ENCODE measurements around the gene FBN3. TPM values are rescaled to one million over a fixed set of nuclear protein-coding genes. Genes with fewer than 3 reads are reported as not detected.

The FBN3 gene
- polyA plus RNA-seq, 1 experiment = not detected

DNA sequence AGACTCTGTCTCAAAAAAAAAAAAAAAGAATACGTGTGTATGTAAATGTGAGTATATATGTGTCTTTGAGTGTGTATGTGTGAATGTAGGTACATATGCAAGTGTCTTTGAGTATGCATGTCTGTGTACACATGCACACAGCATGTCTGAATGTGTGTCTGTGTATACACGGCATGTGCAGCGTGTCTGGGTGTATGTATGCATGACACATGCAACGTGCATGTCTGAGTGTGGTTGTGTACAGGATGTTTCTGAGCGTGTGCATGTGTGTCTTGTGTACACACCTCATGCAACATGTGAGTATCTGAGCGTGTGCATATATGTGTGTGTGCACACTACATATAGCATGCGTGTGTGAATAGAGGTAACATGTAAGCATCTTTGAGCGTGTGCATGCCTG is 20.8 kb downstream of the FBN3 start:
- DNase-seq (ENCODE audit: low read depth, low spot score) = no peak
- TF ChIP-seq, protein P1, sequence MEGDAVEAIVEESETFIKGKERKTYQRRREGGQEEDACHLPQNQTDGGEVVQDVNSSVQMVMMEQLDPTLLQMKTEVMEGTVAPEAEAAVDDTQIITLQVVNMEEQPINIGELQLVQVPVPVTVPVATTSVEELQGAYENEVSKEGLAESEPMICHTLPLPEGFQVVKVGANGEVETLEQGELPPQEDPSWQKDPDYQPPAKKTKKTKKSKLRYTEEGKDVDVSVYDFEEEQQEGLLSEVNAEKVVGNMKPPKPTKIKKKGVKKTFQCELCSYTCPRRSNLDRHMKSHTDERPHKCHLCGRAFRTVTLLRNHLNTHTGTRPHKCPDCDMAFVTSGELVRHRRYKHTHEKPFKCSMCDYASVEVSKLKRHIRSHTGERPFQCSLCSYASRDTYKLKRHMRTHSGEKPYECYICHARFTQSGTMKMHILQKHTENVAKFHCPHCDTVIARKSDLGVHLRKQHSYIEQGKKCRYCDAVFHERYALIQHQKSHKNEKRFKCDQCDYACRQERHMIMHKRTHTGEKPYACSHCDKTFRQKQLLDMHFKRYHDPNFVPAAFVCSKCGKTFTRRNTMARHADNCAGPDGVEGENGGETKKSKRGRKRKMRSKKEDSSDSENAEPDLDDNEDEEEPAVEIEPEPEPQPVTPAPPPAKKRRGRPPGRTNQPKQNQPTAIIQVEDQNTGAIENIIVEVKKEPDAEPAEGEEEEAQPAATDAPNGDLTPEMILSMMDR (IDR thresholded peaks at IDR 0.05; ENCODE audit: low read depth, low read length) = no peak
- H3K27ac ChIP-seq (ENCODE audit: low read depth, low read length) = no peak overlapping the region
- CTCF ChIA-PET = no interaction called here
- peaks cover 2% of the 10 kb centered on the region for H3K27me3 ChIP-seq (ENCODE audit: control insufficient read depth, insufficient read depth, low read length)
- H3K9me3 ChIP-seq (ENCODE audit: control insufficient read depth, insufficient read depth, low read length) = peaks cover 9% of the 10 kb centered on the region; the same call in 1 of the 2 replicates
- POLR2A ChIA-PET = no interaction called here
- no peak overlapping the region for H3K4me3 ChIP-seq (ENCODE audit: low read depth, low read length)

- ChIA-PET CTCF (no interaction called here), POLR2A (no interaction called here)
- TF ChIP-seq, protein P1 (IDR thresholded peaks at IDR 0.05; ENCODE audit: low read depth, low read length) = no peak
- Histone ChIP-seq H3K27me3 (ENCODE audit: control insufficient read depth, insufficient read depth, low read length) (peaks cover 2% of the 10 kb centered on the region), H3K4me3 (ENCODE audit: low read depth, low read length) (no peak overlapping the region), H3K27ac (ENCODE audit: low read depth, low read length) (no peak overlapping the region), H3K9me3 (ENCODE audit: control insufficient read depth, insufficient read depth, low read length) (peaks cover 13% of the 10 kb centered on the region; the same call in 1 of the 2 replicates)
- DNase-seq (ENCODE audit: low read depth, low spot score) = no peak
These were observed 22.1 kb downstream of the FBN3 start for GRCh38 chr19:8127311-8127710.

DNA sequence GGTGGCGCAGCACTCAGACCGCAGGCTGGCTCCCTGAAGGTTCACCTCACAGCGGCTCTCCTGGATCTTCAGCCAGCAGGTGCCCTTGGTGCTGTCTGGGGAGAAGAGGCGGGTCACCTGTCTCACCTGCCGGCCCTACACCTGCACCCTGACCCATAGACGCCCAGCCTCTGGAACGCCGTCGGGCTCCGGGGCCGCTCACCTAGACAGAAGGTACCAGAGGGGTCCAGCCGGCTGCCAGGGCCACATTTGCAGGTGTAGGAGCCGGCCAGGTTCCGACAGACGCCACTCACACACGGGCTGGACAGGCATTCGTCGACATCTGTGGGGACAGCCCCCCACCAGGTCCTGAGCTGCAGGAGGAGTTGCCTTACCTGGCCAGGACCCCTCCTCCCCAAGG is 22.9 kb downstream of the FBN3 start:
- Histone ChIP-seq H3K4me3 (ENCODE audit: low read depth, low read length) (no peak overlapping the region), H3K27me3 (ENCODE audit: control insufficient read depth, insufficient read depth, low read length) (peaks cover 2% of the 10 kb centered on the region), H3K27ac (ENCODE audit: low read depth, low read length) (no peak overlapping the region), H3K9me3 (ENCODE audit: control insufficient read depth, insufficient read depth, low read length) (peaks cover 13% of the 10 kb centered on the region; the same call in 1 of the 2 replicates)
- TF ChIP-seq, protein P1 (IDR thresholded peaks at IDR 0.05; ENCODE audit: low read depth, low read length) = no peak
- POLR2A ChIA-PET = interaction anchor here (0.6 kb wide), 1 partner anchor 49 kb away, joined by 3 read pairs; no protein-coding TSS in a partner anchor
- CTCF ChIA-PET = no interaction called here
- DNase-seq (ENCODE audit: low read depth, low spot score) = no peak

DNA sequence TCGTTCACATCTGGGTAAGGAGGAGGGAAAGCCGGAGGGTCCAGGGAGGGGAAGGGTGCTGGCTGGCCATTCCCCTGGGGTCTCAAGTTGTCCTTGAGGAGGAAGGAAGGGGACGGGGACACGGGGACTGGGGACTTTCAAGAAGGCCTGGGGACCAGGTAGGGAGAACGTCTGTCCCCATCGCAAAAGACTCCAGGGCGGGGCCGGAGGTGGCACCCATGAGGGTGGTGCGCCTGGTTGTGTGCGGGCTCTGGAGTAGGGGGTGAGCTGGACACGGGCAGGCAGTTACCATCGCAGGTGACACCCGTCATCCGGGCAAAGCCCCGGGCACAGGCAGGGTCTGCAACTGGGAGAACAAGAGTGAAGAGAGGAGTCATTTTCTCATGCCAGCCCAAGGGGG is 23.4 kb downstream of the FBN3 start:
- no peak overlapping the region for H3K4me3 ChIP-seq (ENCODE audit: low read depth, low read length)
- POLR2A ChIA-PET = no interaction called here
- TF ChIP-seq, protein P1 (IDR thresholded peaks at IDR 0.05; ENCODE audit: low read depth, low read length) = no peak
- no peak overlapping the region for H3K27ac ChIP-seq (ENCODE audit: low read depth, low read length)
- CTCF ChIA-PET = no interaction called here
- peaks cover 13% of the 10 kb centered on the region; the same call in 1 of the 2 replicates for H3K9me3 ChIP-seq (ENCODE audit: control insufficient read depth, insufficient read depth, low read length)
- peaks cover 2% of the 10 kb centered on the region for H3K27me3 ChIP-seq (ENCODE audit: control insufficient read depth, insufficient read depth, low read length)
- DNase-seq (ENCODE audit: low read depth, low spot score) = no peak

GRCh38 chr19:8123683-8124082 is 25.7 kb downstream of the FBN3 start:
- no peak for DNase-seq (ENCODE audit: low read depth, low spot score)
- H3K27ac ChIP-seq (ENCODE audit: low read depth, low read length) = no peak overlapping the region
- TF ChIP-seq, protein P1 (IDR thresholded peaks at IDR 0.05; ENCODE audit: low read depth, low read length) = no peak

More at GRCh38 chr19:8123683-8124082, 25.7 kb downstream of the FBN3 start:
- Histone ChIP-seq H3K27me3 (ENCODE audit: control insufficient read depth, insufficient read depth, low read length) (no peaks in the 10 kb centered on the region), H3K4me3 (ENCODE audit: low read depth, low read length) (no peak overlapping the region), H3K9me3 (ENCODE audit: control insufficient read depth, insufficient read depth, low read length) (peaks cover 17% of the 10 kb centered on the region; the same call in 1 of the 2 replicates)
- CTCF ChIA-PET = no interaction called here
- POLR2A ChIA-PET = no interaction called here

Data from AG04450 (cell line).